K562 (cell line): ENCODE measurements around the gene P2RX1. TPM values are rescaled to one million over a fixed set of nuclear protein-coding genes. Genes with fewer than 3 reads are reported as not detected.
A peak's percentile ranks its signal among the peaks of the same experiment; 100 is the strongest.

Experiments used
- ATAC-seq: fragments of 200-7000 bp; cut with Tn5 transposase; 3 replicates; pipeline ENCODE4 v1.9.1; 2020; ENCODE audit warnings: moderate library complexity
- BruUV-seq: library from RNA; stranded (reverse); fragments of 400-500 nt; replicated peaks from 2 replicates; lab custom pipeline; 2021; lab: Mats Ljungman, UMichigan
- CTCF ChIA-PET: fragments of 300-600 bp; formaldehyde crosslinking; extraction: SDS; loops from one replicate; lab custom pipeline; 2021; ENCODE audit warnings: low intra/inter-chr PET ratio; lab: Yijun Ruan, JAX
- POLR2A ChIA-PET: fragments of 300-600, 350-650 bp; sonication (Branson Sonifier 250); formaldehyde crosslinking; extraction: SDS; loops from one replicate; lab custom pipeline; 2021; ENCODE audit warnings: antibody characterized with exemption, inconsistent platforms; lab: Yijun Ruan, JAX
- DNase-seq, 4 experiments: peaks; one replicate each; pipeline versions ENCODE4 v3.0.0 to v3.0.0-alpha.2; 2011 to 2018; ENCODE audit warnings: low spot score in 3 of 4, mixed read lengths in 3 of 4; ENCODE audit errors: extremely low read depth in 1 of 4
- FAIRE-seq: peaks from 2 replicates; lab custom pipeline; 2011; peaks lifted over from hg19 to GRCh38; lab: Jason Lieb, UNC
- H2AFZ ChIP-seq: 2 replicates; pipeline ENCODE4 v1.6.0; 2011; ENCODE audit warnings: low read depth, low read length, control low read depth, inconsistent platforms
- H3K27ac ChIP-seq: fragments of 200-600 bp; 3 replicates; pipeline ENCODE4 v1.8.0; 2011; ENCODE audit warnings: low read depth, mild to moderate bottlenecking, control low read depth, inconsistent platforms, low read length, moderate library complexity, mixed read lengths; ENCODE audit errors: extremely low read depth
- H3K27me3 ChIP-seq, 2 experiments: fragments of 300-600 bp in 1 of 2; 2 replicates in 1 of 2; 3 replicates in 1 of 2; pipeline versions ENCODE4 v1.6.0 to v1.8.0; 2011; ENCODE audit warnings: inconsistent platforms in 2 of 2, low read length in 2 of 2, mild to moderate bottlenecking in 1 of 2, mixed read lengths in 1 of 2, moderate library complexity in 1 of 2; ENCODE audit not compliant: control insufficient read depth in 2 of 2, insufficient read depth in 2 of 2
- H3K36me3 ChIP-seq: fragments of 300-600 bp; 3 replicates; pipeline ENCODE4 v1.8.0; 2011; ENCODE audit warnings: mild to moderate bottlenecking, low read length, inconsistent platforms; ENCODE audit not compliant: control insufficient read depth, insufficient read depth
- H3K4me1 ChIP-seq, 2 experiments: fragments of 200-600 bp in 1 of 2; replicated peaks in 1 of 2; 2 replicates in 1 of 2; 3 replicates in 1 of 2; pipeline versions ENCODE4 v1.5.1 to v1.8.0; 2011; ENCODE audit warnings: inconsistent platforms in 2 of 2, low read length in 2 of 2, mild to moderate bottlenecking in 1 of 2, mixed read lengths in 1 of 2, moderate library complexity in 1 of 2; ENCODE audit not compliant: control insufficient read depth in 2 of 2, insufficient read depth in 2 of 2
- H3K4me2 ChIP-seq: 2 replicates; pipeline ENCODE4 v1.6.1; 2011; ENCODE audit warnings: low read length, control low read depth, inconsistent platforms, mixed read lengths; ENCODE audit not compliant: insufficient read depth
- H3K4me3 ChIP-seq: fragments of 200-600 bp; sonication (generic), shearing (Covaris generic); 2 replicates; pipeline ENCODE4 v1.5.1; 2016; ENCODE audit warnings: control low read depth, inconsistent platforms
- H3K79me2 ChIP-seq: fragments of 200-600 bp; 3 replicates; pipeline ENCODE4 v1.8.0; 2011; ENCODE audit warnings: low read length, inconsistent platforms; ENCODE audit not compliant: control insufficient read depth, insufficient read depth
- H3K9ac ChIP-seq, 2 experiments: 2 replicates each; pipeline versions ENCODE4 v1.6.0 to v1.6.1; 2011; ENCODE audit warnings: low read depth in 2 of 2, low read length in 2 of 2, control low read depth in 1 of 2, inconsistent platforms in 1 of 2, mild to moderate bottlenecking in 1 of 2, mixed read lengths in 1 of 2; ENCODE audit not compliant: insufficient read depth in 1 of 2
- H3K9me1 ChIP-seq: one replicate; pipeline ENCODE4 v1.6.0; 2011; ENCODE audit warnings: inconsistent platforms, mild to moderate bottlenecking, low read length, moderate library complexity; ENCODE audit not compliant: control insufficient read depth, insufficient read depth
- H3K9me3 ChIP-seq: replicated peaks from 2 replicates; pipeline ENCODE4 v1.5.1; 2011; ENCODE audit warnings: low read depth, low read length, inconsistent platforms; ENCODE audit not compliant: control insufficient read depth, insufficient read depth
- H4K20me1 ChIP-seq: replicated peaks from 2 replicates; pipeline ENCODE4 v1.6.1; 2011; ENCODE audit warnings: low read length, inconsistent platforms, mixed read lengths; ENCODE audit not compliant: control insufficient read depth, insufficient read depth
- POLR2G ChIP-seq: fragments of 200-400 bp; formaldehyde crosslinking; IDR thresholded peaks from 2 replicates; pipeline ENCODE4 v1.6.1; 2017; ENCODE audit warnings: low read depth, mild to moderate bottlenecking, antibody characterized with exemption, low read length, moderate library complexity
- ZBTB33 ChIP-seq: sonication (generic); formaldehyde crosslinking; IDR thresholded peaks from 2 replicates; pipeline ENCODE4 v1.8.1; 2023; ENCODE audit warnings: mild to moderate bottlenecking, missing genetic modification reagents
- ZNF431 ChIP-seq: sonication (generic); formaldehyde crosslinking; IDR thresholded peaks from 2 replicates; pipeline ENCODE4 v1.8.0; 2022; ENCODE audit warnings: mild to moderate bottlenecking, missing genetic modification reagents
- WGBS: fragments of 100-300 bp; shearing (Covaris generic); methylation state at CpG from one replicate; pipeline ENCODE4 v1.1.6; 2016; ENCODE audit warnings: low coverage, mixed read lengths; ENCODE audit not compliant: insufficient coverage; ENCODE audit errors: missing lambda C conversion rate; 5-methylcytosine and 5-hydroxymethylcytosine counted together
- in situ Hi-C: fragments of 300-500 bp; cut with MboI; formaldehyde crosslinking; loops from 4 replicates; pipeline ENCODE4 v1.15.0; 2018; ENCODE audit warnings: inconsistent platforms, mixed read lengths
- intact Hi-C: fragments of 100-400 bp; cut with micrococcal nuclease; formaldehyde crosslinking; loops from 2 replicates; pipeline ENCODE4 v1.14.2; 2022
- polyA plus RNA-seq, 8 experiments: library from polyadenylated mRNA; depleted of rRNA in 4 of 8; stranded (reverse) in 5 of 8; unstranded in 3 of 8; fragments of >200 nt; fragmentation: Nextera tagmentation in 2 of 8; fragmentation: Illumina TruSeq in 1 of 8; extraction: Ambion mirVana in 2 of 8; extraction: Trizol in 1 of 8; gene quantifications; 2 replicates each; pipeline versions ENCODE4 v1.2.1 to v1.2.3, GENCODE V29; 2011 to 2014; ENCODE audit warnings: inconsistent platforms in 1 of 8, missing spikeins in 1 of 8
- total RNA-seq, 7 experiments: library from RNA; depleted of rRNA in 6 of 7; stranded (reverse); fragments of >200 nt in 6 of 7; fragmentation: Illumina TruSeq in 2 of 7; extraction: Trizol in 2 of 7; gene quantifications; 2 replicates each; pipeline versions ENCODE4 v1.2.1 to v1.2.3, GENCODE V29; 2011 to 2021; ENCODE audit warnings: low replicate concordance in 1 of 7

P2RX1 gene
- total and polyA plus RNA-seq, 9 of the 15 experiments (the other 6 are each of a cell fraction or from before 2014, with no cell fraction given) = 0.27 to 20.3 (median 10.3) TPM

DNA sequence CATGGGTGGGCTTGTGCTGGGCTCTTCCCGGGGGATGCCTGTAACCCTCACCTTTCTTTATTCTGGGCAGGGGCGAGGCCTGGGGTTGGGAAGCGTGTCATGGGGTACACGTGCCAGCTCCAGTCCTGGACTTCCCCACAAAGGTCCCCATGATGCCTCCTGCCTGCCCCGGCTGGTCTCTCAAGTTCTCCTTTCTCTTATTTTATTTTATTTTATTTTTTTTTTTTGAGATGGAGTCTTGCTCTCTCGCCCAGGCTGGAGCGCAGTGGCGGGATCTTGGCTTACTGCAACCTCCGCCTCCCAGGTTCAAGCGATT, 39.4 kb upstream of the P2RX1 start:
- 0 out of 2 replicates have a peak, but pooled peaks cover 8% of the 10 kb centered on the region for H4K20me1 ChIP-seq
- BruUV-seq = no TSS peak
- H3K4me2 ChIP-seq = no peak overlapping the region
- intact Hi-C loops = no loop called here
- H3K4me3 ChIP-seq = no peak overlapping the region
- no peak for ATAC-seq
- peaks cover 42% of the 10 kb centered on the region for H3K79me2 ChIP-seq
- DNase-seq = no peak
- H3K27ac ChIP-seq = no peak overlapping the region
- H3K36me3 ChIP-seq = peaks cover 29% of the 10 kb centered on the region; the same call in 1 of the 3 replicates
- no peak overlapping the region for H2AFZ ChIP-seq
- no peak for TF ChIP-seq ZNF431 (CRISPR knock-in tag)
- TF ChIP-seq POLR2G = peak; percentile 67
- TF ChIP-seq ZBTB33 (CRISPR knock-in tag) = peak; percentile 56; the same call in 1 of the 2 replicates
- TF ChIP-seq, all 486 proteins: peak for 2
- Histone ChIP-seq H3K9me1 (no peaks in the 10 kb centered on the region), H3K27me3 (no peaks in the 10 kb centered on the region; a peak in 1 of 5 replicates), H3K9me3 (no peaks in the 10 kb centered on the region), H3K4me1 (peaks cover 26 to 48% of the 10 kb centered on the region in 2 experiments), H3K9ac (peak overlapping the region in 1 of 2 experiments; percentile 78; a peak in 3 of 4 replicates)
- 73% methylated on average over 5 of the region's 10 CpGs for WGBS
- ChIA-PET CTCF (no interaction called here), POLR2A (no interaction called here)
- in situ Hi-C loops = no loop called here
- no peak for FAIRE-seq
